DND-41 (cell line): ENCODE measurements around the gene ERGIC1.

Source experiments
- CTCF ChIP-seq: IDR thresholded peaks from 2 replicates; pipeline ENCODE4 v1.5.1; 2012; ENCODE audit warnings: borderline replicate concordance, low read length, moderate library complexity, mild to moderate bottlenecking; ENCODE audit not compliant: poor library complexity, severe bottlenecking; ENCODE audit errors: extremely low read depth
- EZH2 ChIP-seq: IDR thresholded peaks from 3 replicates; pipeline ENCODE4 v1.6.1; 2012; ENCODE audit warnings: borderline replicate concordance, low read depth, mild to moderate bottlenecking, moderate library complexity, low read length, inconsistent platforms; ENCODE audit not compliant: severe bottlenecking

- TF ChIP-seq EZH2 (no peak), CTCF (no peak)
Observed at GRCh38 chr5:172946146-172946545, 112.1 kb downstream of the ERGIC1 start.
